H9 (cell line): ENCODE data around the gene CSRNP2. TPM values are rescaled to one million over a fixed set of nuclear protein-coding genes. Genes with fewer than 3 reads are reported as not detected.

Experiments used
- DNase-seq: peaks from one replicate; pipeline ENCODE4 v3.0.0-alpha.2; 2017
- H2AFZ ChIP-seq: one replicate; pipeline ENCODE4 v1.6.1; 2013; ENCODE audit warnings: mild to moderate bottlenecking, low read length, control low read depth, moderate library complexity
- H2AK5ac ChIP-seq: 2 replicates; pipeline ENCODE4 v1.6.1; 2013; ENCODE audit warnings: low read length, control low read depth, mixed read lengths; ENCODE audit not compliant: insufficient read length
- H2BK120ac ChIP-seq: one replicate; pipeline ENCODE4 v1.6.1; 2013; ENCODE audit warnings: low read depth, mild to moderate bottlenecking, low read length, control low read depth, inconsistent platforms; ENCODE audit not compliant: poor library complexity, severe bottlenecking
- H2BK12ac ChIP-seq: 2 replicates; pipeline ENCODE4 v1.6.1; 2013; ENCODE audit warnings: low read length, control low read depth, mixed read lengths, low read depth; ENCODE audit not compliant: insufficient read length
- H2BK15ac ChIP-seq: 2 replicates; pipeline ENCODE4 v1.6.1; 2013; ENCODE audit warnings: low read depth, low read length, control low read depth
- H2BK20ac ChIP-seq: one replicate; pipeline ENCODE4 v1.6.1; 2013; ENCODE audit warnings: low read depth, mild to moderate bottlenecking, low read length, control low read depth, inconsistent platforms; ENCODE audit not compliant: poor library complexity, severe bottlenecking
- H2BK5ac ChIP-seq: 2 replicates; pipeline ENCODE4 v1.6.1; 2013; ENCODE audit warnings: low read length, control low read depth, mixed read lengths; ENCODE audit not compliant: insufficient read length
- H3K14ac ChIP-seq: 2 replicates; pipeline ENCODE4 v1.6.1; 2013; ENCODE audit warnings: low read length, control low read depth; ENCODE audit not compliant: insufficient read depth
- H3K18ac ChIP-seq: 2 replicates; pipeline ENCODE4 v1.6.1; 2013; ENCODE audit warnings: low read depth, mild to moderate bottlenecking, mixed read lengths, low read length, control low read depth; ENCODE audit not compliant: insufficient read length
- H3K23ac ChIP-seq: 2 replicates; pipeline ENCODE4 v1.6.1; 2013; ENCODE audit warnings: low read length, control low read depth, mixed read lengths, low read depth; ENCODE audit not compliant: insufficient read length
- H3K23me2 ChIP-seq: 2 replicates; pipeline ENCODE4 v1.6.1; 2013; ENCODE audit warnings: low read depth, mild to moderate bottlenecking, mixed read lengths, low read length, control low read depth; ENCODE audit not compliant: insufficient read length, poor library complexity, severe bottlenecking
- H3K27ac ChIP-seq: 2 replicates; pipeline ENCODE4 v1.5.1; 2013; ENCODE audit warnings: low read length, control low read depth, mixed read lengths, low read depth; ENCODE audit not compliant: insufficient read length
- H3K27me3 ChIP-seq: 2 replicates; pipeline ENCODE4 v1.6.1; 2013; ENCODE audit warnings: low read length, control low read depth, inconsistent platforms; ENCODE audit not compliant: insufficient read depth
- H3K4ac ChIP-seq: 2 replicates; pipeline ENCODE4 v1.6.1; 2013; ENCODE audit warnings: low read depth, mild to moderate bottlenecking, control low read depth, inconsistent platforms, low read length, moderate library complexity
- H3K4me1 ChIP-seq: 2 replicates; pipeline ENCODE4 v1.6.1; 2013; ENCODE audit warnings: low read length, control low read depth, inconsistent platforms; ENCODE audit not compliant: insufficient read depth
- H3K4me2 ChIP-seq: 2 replicates; pipeline ENCODE4 v1.6.1; 2013; ENCODE audit warnings: low read length, control low read depth, mixed read lengths; ENCODE audit not compliant: insufficient read length, insufficient read depth
- H3K56ac ChIP-seq: 2 replicates; pipeline ENCODE4 v1.6.1; 2013; ENCODE audit warnings: low read depth, mild to moderate bottlenecking, mixed read lengths, low read length, control low read depth; ENCODE audit not compliant: insufficient read length
- H3K79me1 ChIP-seq: 2 replicates; pipeline ENCODE4 v1.6.1; 2013; ENCODE audit warnings: low read depth, mild to moderate bottlenecking, moderate library complexity, low read length, control low read depth, inconsistent platforms; ENCODE audit not compliant: insufficient read depth, poor library complexity, severe bottlenecking
- H3K79me2 ChIP-seq: 2 replicates; pipeline ENCODE4 v1.6.1; 2013; ENCODE audit warnings: low read length, control low read depth, inconsistent platforms; ENCODE audit not compliant: insufficient read depth
- H3K9ac ChIP-seq: 2 replicates; pipeline ENCODE4 v1.6.1; 2013; ENCODE audit warnings: low read length, control low read depth, mixed read lengths; ENCODE audit not compliant: insufficient read length; ENCODE audit errors: extremely low read depth
- H3K9me3 ChIP-seq: one replicate; pipeline ENCODE4 v1.6.1; 2013; ENCODE audit warnings: low read depth, low read length, inconsistent platforms; ENCODE audit not compliant: control insufficient read depth
- H3T11ph ChIP-seq: one replicate; pipeline ENCODE4 v1.6.1; 2013; ENCODE audit warnings: mild to moderate bottlenecking, low read length, control low read depth, inconsistent platforms
- H4K20me1 ChIP-seq: one replicate; pipeline ENCODE4 v1.6.1; 2013; ENCODE audit not compliant: control insufficient read depth, insufficient read length, insufficient read depth
- H4K5ac ChIP-seq: 2 replicates; pipeline ENCODE4 v1.6.1; 2013; ENCODE audit warnings: low read depth, mild to moderate bottlenecking, mixed read lengths, low read length, control low read depth; ENCODE audit not compliant: insufficient read length
- H4K8ac ChIP-seq: replicated peaks from 2 replicates; pipeline ENCODE4 v1.6.1; 2013; ENCODE audit warnings: low read length, control low read depth, mixed read lengths, low read depth; ENCODE audit not compliant: insufficient read length
- H4K91ac ChIP-seq: 2 replicates; pipeline ENCODE4 v1.6.1; 2013; ENCODE audit warnings: low read depth, mild to moderate bottlenecking, moderate library complexity, mixed read lengths, low read length, control low read depth; ENCODE audit not compliant: insufficient read length
- H3K27ac Mint-ChIP-seq, 3 experiments: 2 replicates in 2 of 3; 3 replicates in 1 of 3; pipeline ENCODE4 v1.8.0; 2020 to 2021; ENCODE audit warnings: mixed read lengths in 3 of 3, mild to moderate bottlenecking in 1 of 3, moderate library complexity in 1 of 3
- H3K27me3 Mint-ChIP-seq: 2 replicates; pipeline ENCODE4 v1.8.0; 2021; ENCODE audit warnings: low read depth, mild to moderate bottlenecking, moderate library complexity, mixed read lengths
- H3K36me3 Mint-ChIP-seq, 3 experiments: 2 replicates in 2 of 3; 3 replicates in 1 of 3; pipeline ENCODE4 v1.8.0; 2020 to 2021; ENCODE audit warnings: low read depth in 3 of 3, mixed read lengths in 3 of 3; ENCODE audit not compliant: insufficient read depth in 1 of 3
- H3K4me1 Mint-ChIP-seq, 2 experiments: 2 replicates each; pipeline ENCODE4 v1.8.0; 2020; ENCODE audit warnings: mixed read lengths in 2 of 2
- H3K4me3 Mint-ChIP-seq, 2 experiments: 2 replicates in 1 of 2; 3 replicates in 1 of 2; pipeline ENCODE4 v1.8.0; 2020 to 2021; ENCODE audit warnings: mild to moderate bottlenecking in 2 of 2, mixed read lengths in 2 of 2, moderate library complexity in 1 of 2
- H3K9me3 Mint-ChIP-seq, 2 experiments: 2 replicates in 1 of 2; 3 replicates in 1 of 2; pipeline ENCODE4 v1.8.0; 2020; ENCODE audit warnings: mild to moderate bottlenecking in 2 of 2, mixed read lengths in 2 of 2, moderate library complexity in 1 of 2
- CTCF ChIP-seq: fragments of 200-600 bp; sonication (generic); conservative IDR thresholded peaks from 3 replicates; pipeline ENCODE4 v1.8.0; 2021; ENCODE audit warnings: antibody characterized with exemption, mild to moderate bottlenecking
- WGBS: extraction: QIAGEN DNeasy Blood & Tissue Kit; methylation state at CpG from one replicate; pipeline ENCODE4 v1.1.7; 2013; ENCODE audit warnings: missing lambda C conversion rate, low lambda C conversion rate, mixed read lengths; ENCODE audit not compliant: insufficient read length; ENCODE audit errors: extremely low coverage; 5-methylcytosine and 5-hydroxymethylcytosine counted together
- total RNA-seq: library from RNA; stranded (reverse); gene quantifications from 2 replicates; pipeline ENCODE4 v1.2.1, GENCODE V29; 2021

CSRNP2 gene
- total RNA-seq, 1 experiment from 2014 or later, result 38.6 TPM

- Histone ChIP-seq H3T11ph (no peak overlapping the region), H3K4me2 (no peak overlapping the region), H4K8ac (no peak overlapping the region), H3K79me1 (no peaks in the 10 kb centered on the region), H4K20me1 (no peaks in the 10 kb centered on the region), H2AFZ (no peak overlapping the region), H2BK12ac (no peak overlapping the region), H3K18ac (peak overlapping the region; percentile 21), H3K4me1 (peaks cover 3% of the 10 kb centered on the region; the same call in 1 of the 2 replicates), H2BK15ac (0 out of 2 replicates have a peak overlapping the region, but pooled peaks have one; percentile 59), H2BK120ac (no peak overlapping the region), H3K4ac (no peak overlapping the region), H3K14ac (no peak overlapping the region), H2BK5ac (no peak overlapping the region), H4K5ac (peak overlapping the region; percentile 59), H2BK20ac (no peak overlapping the region), H2AK5ac (no peak overlapping the region), H3K27me3 (no peaks in the 10 kb centered on the region), H3K9me3 (no peaks in the 10 kb centered on the region), H3K23ac (no peak overlapping the region), H3K56ac (no peak overlapping the region), H3K79me2 (peaks cover 7% of the 10 kb centered on the region), H4K91ac (no peak overlapping the region), H3K9ac (no peak overlapping the region), H3K27ac (no peak overlapping the region), H3K23me2 (peaks cover 5% of the 10 kb centered on the region)
- Mint-ChIP-seq H3K4me1 (peaks cover 42 to 44% of the 10 kb centered on the region in 2 experiments), H3K27ac (peak overlapping the region in 2 of 3 experiments; percentile 2 to 14; a peak in 2 of 7 replicates), H3K27me3 (peaks cover 4% of the 10 kb centered on the region), H3K4me3 (peak overlapping the region in 1 of 2 experiments; percentile 10; a peak in 3 of 5 replicates), H3K36me3 (no peaks in the 10 kb centered on the region), H3K9me3 (no peaks in the 10 kb centered on the region)
- TF ChIP-seq CTCF, result no peak
- no CpG with 5 or more reads among the region's 15 CpGs for WGBS
- DNase-seq, result no peak
Observed at GRCh38 chr12:51027342-51027835, 56.0 kb downstream of the CSRNP2 start.
